Caco-2 (cell line): ENCODE data around the gene OMP. TPM values are rescaled to one million over a fixed set of nuclear protein-coding genes. Genes with fewer than 3 reads are reported as not detected.

ENCODE experiments used
- BruUV-seq: library from RNA; stranded (reverse); fragments of 400-500 nt; replicated peaks from 2 replicates; lab custom pipeline; 2021; lab: Mats Ljungman, UMichigan
- CTCF ChIA-PET: fragments of 300-600 bp; sonication (Branson Sonifier 250); formaldehyde crosslinking; loops from one replicate; lab custom pipeline; 2022; ENCODE audit warnings: antibody characterized with exemption; lab: Charles Lee
- POLR2A ChIA-PET: fragments of 300-600 bp; sonication (Branson Sonifier 250); formaldehyde crosslinking; loops from one replicate; lab custom pipeline; 2022; ENCODE audit warnings: antibody characterized with exemption; lab: Charles Lee
- DNase-seq, 2 experiments: peaks; one replicate each; pipeline versions ENCODE4 v3.0.0 to v3.0.0-alpha.2; 2020 to 2022
- H3K27me3 ChIP-seq: replicated peaks from 2 replicates; pipeline ENCODE4 v1.6.0; 2011; ENCODE audit warnings: low read length; ENCODE audit not compliant: control insufficient read depth, insufficient read depth
- H3K36me3 ChIP-seq: 2 replicates; pipeline ENCODE4 v1.5.1; 2011; ENCODE audit warnings: low read length; ENCODE audit not compliant: control insufficient read depth, insufficient read depth
- H3K4me1 ChIP-seq: fragments of 250-450 bp; sonication (Bioruptor Pico); 2 replicates; pipeline ENCODE4 v1.5.1; 2020; ENCODE audit warnings: mild to moderate bottlenecking
- H3K4me3 ChIP-seq: 2 replicates; pipeline ENCODE4 v1.5.1; 2011; ENCODE audit warnings: low read depth, mild to moderate bottlenecking, control low read depth, low read length
- H3K9me3 ChIP-seq: fragments of 250-450 bp; sonication (Bioruptor Pico); 2 replicates; pipeline ENCODE4 v1.5.1; 2020; ENCODE audit warnings: mild to moderate bottlenecking, moderate library complexity
- H3K27ac Mint-ChIP-seq: one replicate; pipeline ENCODE4 v1.8.0; 2022; ENCODE audit warnings: mixed read lengths; ENCODE audit not compliant: unreplicated experiment
- H3K27me3 Mint-ChIP-seq: one replicate; pipeline ENCODE4 v1.8.0; 2022; ENCODE audit warnings: mixed read lengths; ENCODE audit not compliant: insufficient read depth, unreplicated experiment
- H3K36me3 Mint-ChIP-seq: one replicate; pipeline ENCODE4 v1.8.0; 2022; ENCODE audit warnings: mild to moderate bottlenecking, mixed read lengths; ENCODE audit not compliant: insufficient read depth, unreplicated experiment
- H3K4me1 Mint-ChIP-seq: one replicate; pipeline ENCODE4 v1.8.0; 2022; ENCODE audit warnings: low read depth, mixed read lengths; ENCODE audit not compliant: unreplicated experiment
- H3K4me3 Mint-ChIP-seq: one replicate; pipeline ENCODE4 v1.8.0; 2022; ENCODE audit warnings: mild to moderate bottlenecking, moderate library complexity, mixed read lengths; ENCODE audit not compliant: unreplicated experiment
- H3K9me3 Mint-ChIP-seq: one replicate; pipeline ENCODE4 v1.8.0; 2022; ENCODE audit warnings: mixed read lengths; ENCODE audit not compliant: unreplicated experiment
- CTCF ChIP-seq, 2 experiments: fragments of 200-600 bp in 1 of 2; IDR thresholded peaks; 1 replicate in 1 of 2; 2 replicates in 1 of 2; pipeline versions ENCODE4 v1.5.1 to v1.8.0; 2011 to 2022; ENCODE audit warnings: antibody characterized with exemption in 1 of 2, control low read depth in 1 of 2, inconsistent platforms in 1 of 2, low read depth in 1 of 2, low read length in 1 of 2, mild to moderate bottlenecking in 1 of 2, moderate library complexity in 1 of 2; ENCODE audit not compliant: insufficient read depth in 1 of 2, severe bottlenecking in 1 of 2, unreplicated experiment in 1 of 2
- intact Hi-C: fragments of 100-400 bp; cut with micrococcal nuclease; formaldehyde crosslinking; loops from one replicate; pipeline ENCODE4 v1.10.0; 2022; ENCODE audit not compliant: unreplicated experiment
- total RNA-seq: library from RNA; stranded (reverse); gene quantifications from 2 replicates; pipeline ENCODE4 v1.2.3, GENCODE V29; 2022

OMP gene
- total RNA-seq, 1 experiment from 2014 or later, result 0.70 TPM

- Mint-ChIP-seq H3K9me3 (no peaks in the 10 kb centered on the region), H3K27ac (no peak overlapping the region), H3K4me1 (peaks cover 7% of the 10 kb centered on the region), H3K27me3 (no peaks in the 10 kb centered on the region), H3K36me3 (no peaks in the 10 kb centered on the region), H3K4me3 (no peak overlapping the region)
- H3K36me3 ChIP-seq, result no peaks in the 10 kb centered on the region
- no peak for DNase-seq
- POLR2A ChIA-PET, result no interaction called here
- CTCF ChIA-PET, result interaction anchor here (0.6 to 1.6 kb wide), 4 partner anchors 20 to 64 kb away, joined by 3 to 7 read pairs (median 3); no protein-coding TSS in a partner anchor
- TF ChIP-seq CTCF (IDR thresholded peaks at IDR 0.05; ENCODE audit: insufficient read depth in 1 of 2, low read depth in 1 of 2, low read length in 1 of 2, severe bottlenecking in 1 of 2, unreplicated experiment in 1 of 2), result no peak
- BruUV-seq, result no TSS peak
- H3K4me3 ChIP-seq, result no peak overlapping the region
- intact Hi-C loops, result no loop called here
- no peaks in the 10 kb centered on the region for H3K4me1 ChIP-seq
- H3K9me3 ChIP-seq, result no peaks in the 10 kb centered on the region
- no peaks in the 10 kb centered on the region for H3K27me3 ChIP-seq
Measured at GRCh38 chr11:77110836-77111235, 8.2 kb downstream of the OMP start.

GRCh38 chr11:77111277-77111676 lies 8.6 kb downstream of the OMP start:
- H3K4me3 ChIP-seq, result no peak overlapping the region
- H3K36me3 ChIP-seq, result no peaks in the 10 kb centered on the region
- CTCF ChIA-PET, result interaction anchor here (0.6 to 1.6 kb wide), 4 partner anchors 20 to 64 kb away, joined by 3 to 7 read pairs (median 3); no protein-coding TSS in a partner anchor
- peaks cover 7% of the 10 kb centered on the region for H3K4me1 Mint-ChIP-seq
- H3K4me1 ChIP-seq, result no peaks in the 10 kb centered on the region
- TF ChIP-seq CTCF (IDR thresholded peaks at IDR 0.05; ENCODE audit: insufficient read depth in 1 of 2, low read depth in 1 of 2, low read length in 1 of 2, severe bottlenecking in 1 of 2, unreplicated experiment in 1 of 2), result no peak
- intact Hi-C loops, result no loop called here
- H3K9me3 Mint-ChIP-seq, result no peaks in the 10 kb centered on the region
- H3K36me3 Mint-ChIP-seq, result no peaks in the 10 kb centered on the region
- POLR2A ChIA-PET, result no interaction called here
- H3K27ac Mint-ChIP-seq, result no peak overlapping the region
- no peaks in the 10 kb centered on the region for H3K27me3 ChIP-seq
- no peak overlapping the region for H3K4me3 Mint-ChIP-seq
- H3K9me3 ChIP-seq, result no peaks in the 10 kb centered on the region
- no TSS peak for BruUV-seq
- DNase-seq, result no peak
- H3K27me3 Mint-ChIP-seq, result no peaks in the 10 kb centered on the region

DNA sequence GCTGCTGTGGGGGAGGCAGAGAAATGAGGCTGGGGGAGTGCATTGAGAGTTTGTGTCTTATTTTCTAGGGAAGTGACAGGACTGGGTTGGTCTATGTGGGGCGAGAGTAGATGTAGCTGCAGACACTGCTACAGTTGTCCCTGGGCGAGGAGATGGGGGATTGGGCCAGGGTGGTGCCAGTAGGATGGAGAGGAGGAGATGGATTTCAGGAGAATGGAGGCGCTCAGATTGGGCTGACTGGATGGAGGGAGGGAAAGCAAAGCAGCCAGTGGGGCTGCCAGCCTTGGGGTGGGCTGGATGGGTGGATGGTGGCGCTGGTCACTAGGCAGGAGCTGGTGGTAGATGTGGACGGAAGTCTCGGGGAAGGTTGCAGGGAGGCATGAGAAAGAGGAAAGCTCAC lies 9.3 kb downstream of the OMP start:
- Histone ChIP-seq H3K4me1 (no peaks in the 10 kb centered on the region), H3K27me3 (no peaks in the 10 kb centered on the region), H3K36me3 (no peaks in the 10 kb centered on the region), H3K4me3 (no peak overlapping the region), H3K9me3 (no peaks in the 10 kb centered on the region)
- Mint-ChIP-seq H3K36me3 (no peaks in the 10 kb centered on the region), H3K9me3 (no peaks in the 10 kb centered on the region), H3K27me3 (no peaks in the 10 kb centered on the region), H3K27ac (no peak overlapping the region), H3K4me3 (no peak overlapping the region), H3K4me1 (peaks cover 7% of the 10 kb centered on the region)
- BruUV-seq, result no TSS peak
- TF ChIP-seq CTCF (IDR thresholded peaks at IDR 0.05; ENCODE audit: insufficient read depth in 1 of 2, low read depth in 1 of 2, low read length in 1 of 2, severe bottlenecking in 1 of 2, unreplicated experiment in 1 of 2), result no peak
- intact Hi-C loops, result no loop called here
- ChIA-PET POLR2A (no interaction called here), CTCF (interaction anchor here (1.0 to 1.6 kb wide), 5 partner anchors 21 to 390 kb away, joined by 3 to 7 read pairs (median 4); no protein-coding TSS in a partner anchor)
- no peak for DNase-seq
